Breast epithelium (tissue), 4 donors: Measurements from ENCODE around the gene TIMM23B. TPM values are rescaled to one million over a fixed set of nuclear protein-coding genes. Genes with fewer than 3 reads are reported as not detected.
A peak's percentile ranks its signal among the peaks of the same experiment; 100 is the strongest.
"Not testable (repeated sequence)": the region's sequence is repeated elsewhere in the genome, so short reads cannot be mapped to it uniquely, and the experiment has no call there.

Source experiments
- DNase-seq, 2 donors: peaks; one replicate each; pipeline ENCODE4 v3.0.0-alpha.2; 2019; ENCODE audit warnings: low spot score in 2 of 2
- H3K27ac ChIP-seq, 2 donors: fragments of 200-600 bp; sonication (generic) in 1 of 2; one replicate each; pipeline ENCODE4 v1.5.1; 2016 to 2019; ENCODE audit warnings: mild to moderate bottlenecking in 1 of 2
- H3K27me3 ChIP-seq, 2 donors: fragments of 200-600 bp; sonication (generic) in 1 of 2; one replicate each; pipeline versions ENCODE4 v1.5.1 to v1.6.0; 2017 to 2019; ENCODE audit warnings: control low read depth in 1 of 2, mild to moderate bottlenecking in 1 of 2
- H3K36me3 ChIP-seq: fragments of 200-600 bp; one replicate; pipeline ENCODE4 v1.5.1; 2019
- H3K4me1 ChIP-seq, 2 donors: fragments of 200-600 bp; sonication (generic); one replicate each; pipeline ENCODE4 v1.5.1; 2016 to 2019; ENCODE audit warnings: control low read depth in 1 of 2
- H3K4me3 ChIP-seq, 3 donors: fragments of 200-600 bp; sonication (generic); 1 replicate in 2 of 3; 2 replicates in 1 of 3; pipeline ENCODE4 v1.5.1; 2016 to 2019; ENCODE audit warnings: mild to moderate bottlenecking in 3 of 3, moderate library complexity in 2 of 3
- H3K9me3 ChIP-seq, 2 donors: fragments of 200-600 bp; sonication (generic) in 1 of 2; one replicate each; pipeline ENCODE4 v1.5.1; 2016 to 2019; ENCODE audit warnings: control low read depth in 1 of 2
- POLR2AphosphoS5 ChIP-seq, 3 donors: sonication (generic); formaldehyde crosslinking; IDR thresholded peaks; one replicate each; pipeline ENCODE4 v1.6.1; 2017; ENCODE audit warnings: antibody characterized with exemption in 3 of 3
- intact Hi-C: fragments of 100-400 bp; cut with DNase I; formaldehyde crosslinking; loops from one replicate; pipeline ENCODE4 v1.15.1; 2023; ENCODE audit warnings: low total_unique reads
- total RNA-seq, 3 donors: library from RNA; depleted of rRNA; stranded (reverse); fragments of >200 nt; gene quantifications; one replicate each; pipeline ENCODE4 v1.1.0, GENCODE V29; 2016

TIMM23B gene, protein sequence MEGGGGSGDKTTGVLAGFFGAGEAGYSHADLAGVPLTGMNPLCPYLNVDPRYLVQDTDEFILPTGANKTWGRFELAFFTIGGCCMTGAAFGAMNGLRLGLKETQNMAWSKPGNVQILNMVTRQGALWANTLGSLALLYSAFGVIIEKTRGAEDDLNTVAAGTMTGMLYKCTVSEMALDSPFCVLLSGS
- total RNA-seq: 10 to 100 TPM; 15.0 to 29.7 (median 24.6) TPM

DNA sequence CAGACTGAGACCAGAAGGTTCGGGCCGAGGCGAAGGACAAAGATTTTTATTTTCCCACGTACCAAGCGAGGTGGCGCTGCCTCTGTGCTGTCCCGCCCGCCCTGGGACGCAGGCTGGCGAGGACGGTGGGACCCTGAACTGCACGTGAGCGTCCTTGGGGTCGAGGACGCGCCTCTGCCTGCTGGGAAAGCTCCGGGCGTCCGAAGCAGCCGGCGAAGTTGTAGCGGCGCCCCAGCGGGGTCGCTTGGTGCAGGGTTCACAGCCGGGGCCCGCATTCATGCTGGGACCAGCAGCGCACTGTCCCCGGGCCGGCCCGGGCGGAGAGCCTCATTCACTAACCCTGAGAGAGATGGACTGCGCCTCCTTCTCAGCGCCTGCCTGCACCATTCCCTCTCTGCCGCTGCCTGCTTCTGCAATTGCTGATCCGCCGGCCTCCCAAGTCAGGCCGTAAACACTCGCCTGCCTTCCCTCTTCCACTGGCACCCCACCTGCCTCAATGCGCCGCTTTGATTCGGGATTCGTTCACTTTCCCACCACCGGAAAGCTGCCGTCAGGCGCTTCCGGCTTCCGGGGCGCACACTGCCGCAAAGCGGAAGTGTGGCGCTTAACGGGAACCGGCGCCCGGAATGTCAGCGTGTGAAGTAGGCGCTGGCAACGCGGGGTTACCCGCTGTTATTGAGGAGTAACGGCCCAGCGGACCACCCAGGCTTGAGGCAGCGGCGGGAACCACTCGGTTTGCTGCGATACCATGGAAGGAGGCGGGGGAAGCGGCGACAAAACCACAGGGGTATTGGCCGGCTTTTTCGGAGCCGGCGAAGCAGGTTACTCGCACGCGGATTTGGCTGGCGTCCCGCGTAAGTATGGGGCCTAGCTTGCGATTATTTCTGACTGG lies at the start of gene TIMM23B, which contains the start of gene PARG:
TIMM23B (plus strand) TSS at position 607 of the 892 bp plus-strand sequence; CDS start at position 749, 142 bp downstream.
PARG (minus strand) TSS at position 581 of the 892 bp plus-strand sequence; CDS start at position 279, 302 bp downstream.
- peak; percentile 61 to 62 for DNase-seq
- Histone ChIP-seq H3K4me3 (peak within 1 kb of the TSS; percentile 70 to 93 (median 77)), H3K27ac (peak within 1 kb of the TSS; percentile 35 to 81)
- intact Hi-C loops, H3K9me3 ChIP-seq, H3K4me1 ChIP-seq, H3K36me3 ChIP-seq, H3K27me3 ChIP-seq: not testable (repeated sequence)
- peak; percentile 42 to 66 (median 58) for TF ChIP-seq POLR2AphosphoS5 (IDR thresholded peaks at IDR 0.05)

DNA sequence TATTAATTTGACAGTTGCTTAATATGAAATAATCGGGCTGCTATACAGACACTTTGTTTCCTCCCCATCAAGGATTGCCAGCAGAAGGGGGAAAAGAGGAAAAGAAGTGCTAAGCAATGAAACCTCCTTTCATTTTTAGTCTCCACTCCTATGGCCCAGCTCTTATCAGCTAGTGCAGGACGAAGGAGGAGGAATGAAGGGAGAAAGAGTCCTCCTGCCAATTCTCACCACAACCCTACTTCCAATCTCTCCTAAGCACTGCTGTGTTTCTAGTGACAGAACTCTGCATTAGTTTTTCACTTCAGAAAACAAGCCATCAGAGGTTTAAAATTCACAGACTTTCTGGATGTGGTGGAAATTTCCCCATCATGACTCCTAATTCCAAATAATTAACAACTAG lies 41.9 kb upstream of the TIMM23B start:
- H3K36me3 ChIP-seq, H3K27me3 ChIP-seq, DNase-seq, intact Hi-C loops, H3K27ac ChIP-seq, H3K4me3 ChIP-seq, H3K4me1 ChIP-seq: not testable (repeated sequence)
- H3K9me3 ChIP-seq: peaks cover 0 to 10% of the 10 kb centered on the region in 2 donors

GRCh38 chr10:49900406-49900805 lies 41.4 kb upstream of the TIMM23B start:
- DNase-seq, H3K27ac ChIP-seq, H3K36me3 ChIP-seq, H3K4me1 ChIP-seq, H3K9me3 ChIP-seq, H3K4me3 ChIP-seq, intact Hi-C loops, H3K27me3 ChIP-seq: not testable (repeated sequence)

- H3K4me1 ChIP-seq, H3K4me3 ChIP-seq, DNase-seq, H3K9me3 ChIP-seq, H3K27ac ChIP-seq, intact Hi-C loops, H3K27me3 ChIP-seq, H3K36me3 ChIP-seq: not testable (repeated sequence)
Observed at GRCh38 chr10:49903829-49904228, 38.0 kb upstream of the TIMM23B start.

GRCh38 chr10:49908290-49909080 lies 33.4 kb upstream of the TIMM23B start:
- intact Hi-C loops, H3K4me3 ChIP-seq, H3K4me1 ChIP-seq, H3K27me3 ChIP-seq, H3K9me3 ChIP-seq, H3K27ac ChIP-seq, DNase-seq, H3K36me3 ChIP-seq: not testable (repeated sequence)

GRCh38 chr10:49910295-49910694 lies 31.6 kb upstream of the TIMM23B start:
- H3K36me3 ChIP-seq, H3K4me3 ChIP-seq, H3K27ac ChIP-seq, H3K27me3 ChIP-seq, intact Hi-C loops, DNase-seq, H3K9me3 ChIP-seq, H3K4me1 ChIP-seq: not testable (repeated sequence)

DNA sequence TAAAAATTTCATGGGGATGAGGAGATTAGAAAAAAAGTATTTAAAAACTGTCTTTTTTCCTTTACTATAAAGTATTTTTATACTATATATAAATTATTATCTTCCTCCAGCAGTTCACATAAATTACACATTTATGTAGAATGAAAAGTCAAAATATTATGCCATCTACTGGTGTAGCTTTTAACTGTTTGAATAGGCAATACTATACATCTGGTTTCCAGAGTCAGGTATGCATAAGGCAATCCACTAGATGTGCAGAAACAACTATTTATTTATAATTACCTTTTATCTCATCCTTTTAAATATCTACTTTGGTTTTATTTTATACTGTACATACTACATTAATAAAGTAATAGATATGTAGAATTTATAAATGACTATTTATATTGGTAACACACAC lies 25.4 kb upstream of the TIMM23B start:
- DNase-seq, H3K27me3 ChIP-seq, H3K4me1 ChIP-seq, H3K4me3 ChIP-seq, H3K9me3 ChIP-seq, intact Hi-C loops, H3K27ac ChIP-seq, H3K36me3 ChIP-seq: not testable (repeated sequence)

DNA sequence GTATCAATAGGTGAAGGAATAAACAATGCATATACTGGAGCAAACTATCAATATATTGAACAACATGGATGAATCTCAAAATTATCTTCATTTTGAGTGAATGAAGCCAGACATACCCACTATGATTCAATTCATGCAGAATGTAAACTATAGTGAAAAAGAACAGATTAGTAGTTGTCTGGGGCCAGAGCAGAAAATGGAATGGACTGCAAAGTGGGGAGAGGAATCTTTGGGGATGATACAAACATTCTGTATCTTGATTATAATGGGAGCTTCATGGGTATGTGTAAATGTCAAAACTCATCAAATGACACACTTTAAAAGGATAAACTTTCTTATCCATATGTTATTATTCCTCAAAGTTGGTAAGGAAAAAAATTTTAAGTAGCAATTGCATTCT lies 23.9 kb upstream of the TIMM23B start:
- H3K4me1 ChIP-seq, H3K27ac ChIP-seq, H3K27me3 ChIP-seq, intact Hi-C loops, H3K4me3 ChIP-seq, H3K9me3 ChIP-seq, DNase-seq, H3K36me3 ChIP-seq: not testable (repeated sequence)

- H3K36me3 ChIP-seq, H3K4me3 ChIP-seq, DNase-seq, H3K4me1 ChIP-seq, intact Hi-C loops, H3K27ac ChIP-seq, H3K9me3 ChIP-seq, H3K27me3 ChIP-seq: not testable (repeated sequence)
Observed at GRCh38 chr10:49922041-49922440, 19.8 kb upstream of the TIMM23B start.

DNA sequence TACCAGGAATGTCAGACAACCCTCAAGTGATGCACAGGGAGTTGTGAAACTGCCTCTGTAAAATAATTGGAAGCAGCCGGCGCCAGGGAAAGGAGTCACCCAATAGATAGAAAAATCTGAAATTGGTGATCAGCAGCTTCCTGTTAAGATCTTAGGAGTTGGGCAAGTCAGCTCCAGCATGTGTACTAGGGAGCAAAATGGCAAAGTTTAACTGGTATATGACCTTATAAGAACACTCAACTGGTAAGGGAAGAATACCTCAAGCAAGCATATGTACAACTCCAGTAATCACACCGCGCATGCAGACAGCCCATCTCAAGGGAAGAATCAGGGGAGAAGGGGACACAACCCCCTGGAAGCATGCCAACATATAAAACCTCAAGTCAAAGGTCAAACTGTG lies 18.3 kb upstream of the TIMM23B start:
- H3K27ac ChIP-seq, H3K4me1 ChIP-seq, H3K36me3 ChIP-seq, DNase-seq, H3K27me3 ChIP-seq, intact Hi-C loops, H3K9me3 ChIP-seq, H3K4me3 ChIP-seq: not testable (repeated sequence)

- intact Hi-C loops, H3K9me3 ChIP-seq, DNase-seq, H3K36me3 ChIP-seq, H3K27ac ChIP-seq, H3K27me3 ChIP-seq, H3K4me1 ChIP-seq, H3K4me3 ChIP-seq: not testable (repeated sequence)
Observed at GRCh38 chr10:49931276-49931675, 10.6 kb upstream of the TIMM23B start.

DNA sequence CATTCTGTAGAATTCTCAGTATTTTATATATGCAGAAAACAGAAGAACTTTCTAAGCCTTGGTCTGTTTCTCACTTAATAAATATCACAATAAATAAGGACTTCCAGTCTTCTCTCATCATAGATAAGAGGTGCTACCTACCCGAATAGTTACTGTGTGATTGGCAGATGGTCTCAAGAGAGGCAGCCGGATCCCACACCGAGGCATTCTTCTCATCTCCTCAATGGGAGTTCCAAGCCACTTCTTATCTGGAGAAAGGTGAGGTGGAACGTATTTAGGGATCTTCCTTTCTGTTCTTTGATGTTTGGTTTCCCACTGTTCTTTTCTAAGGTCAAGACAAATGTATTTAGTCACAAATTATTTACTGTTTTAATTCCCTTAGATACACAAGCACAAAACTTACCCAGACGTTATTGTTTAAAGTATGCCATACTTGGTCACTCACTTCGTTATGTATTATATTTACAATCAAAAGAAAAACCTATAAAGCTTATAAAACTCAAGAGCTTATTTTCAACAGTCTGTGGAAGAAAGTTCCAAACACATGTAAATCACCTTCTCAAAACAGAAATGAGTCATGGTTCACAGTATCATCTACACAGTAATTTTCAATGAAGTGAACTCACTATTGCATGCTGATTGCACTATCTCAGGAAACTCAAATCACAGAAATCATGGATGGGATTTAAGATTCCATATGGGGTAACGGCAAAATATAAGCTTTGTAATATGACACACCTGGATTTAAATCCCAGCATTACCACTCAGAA lies 9.7 kb upstream of the TIMM23B start:
- H3K9me3 ChIP-seq, H3K27ac ChIP-seq, H3K4me1 ChIP-seq, H3K27me3 ChIP-seq, intact Hi-C loops, H3K36me3 ChIP-seq, DNase-seq, H3K4me3 ChIP-seq: not testable (repeated sequence)
